Stimulated activated CD8-positive, alpha-beta memory T cell treated with anti-CD3 and anti-CD28 coated beads, Interleukin-12 subunit alpha, Interleukin-12 subunit beta, amount 100 ng/mL, for 24 hours (primary cell): ENCODE results near the gene JAG1.
"Not testable (repeated sequence)": the region's sequence is repeated elsewhere in the genome, so short reads cannot be mapped to it uniquely, and the experiment has no call there.

ENCODE experiments used
- DNase-seq: peaks from one replicate; pipeline ENCODE4 v3.0.0-alpha.2; 2020; ENCODE audit errors: extremely low read depth

JAG1 gene

DNA sequence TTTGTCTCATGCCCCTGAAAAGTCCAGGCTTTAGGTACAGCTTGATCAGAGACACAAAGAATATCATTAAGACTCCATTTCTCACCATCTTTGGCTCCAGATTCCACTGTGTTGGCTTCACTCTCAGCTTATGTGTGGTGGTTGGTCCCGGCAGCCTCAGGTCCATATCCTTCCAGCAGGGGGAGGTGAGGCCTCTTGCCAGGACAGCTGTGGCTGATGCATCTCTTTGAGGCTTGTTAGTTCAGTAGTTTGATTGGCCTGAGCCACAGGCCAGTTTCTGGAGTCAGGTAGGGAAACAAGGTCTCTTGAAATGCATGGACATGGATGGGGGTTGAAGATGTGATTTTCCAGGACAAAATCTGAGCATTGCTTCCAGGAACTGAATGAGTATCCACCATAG lies 62.4 kb downstream of the JAG1 start:
- no peak for DNase-seq

DNA sequence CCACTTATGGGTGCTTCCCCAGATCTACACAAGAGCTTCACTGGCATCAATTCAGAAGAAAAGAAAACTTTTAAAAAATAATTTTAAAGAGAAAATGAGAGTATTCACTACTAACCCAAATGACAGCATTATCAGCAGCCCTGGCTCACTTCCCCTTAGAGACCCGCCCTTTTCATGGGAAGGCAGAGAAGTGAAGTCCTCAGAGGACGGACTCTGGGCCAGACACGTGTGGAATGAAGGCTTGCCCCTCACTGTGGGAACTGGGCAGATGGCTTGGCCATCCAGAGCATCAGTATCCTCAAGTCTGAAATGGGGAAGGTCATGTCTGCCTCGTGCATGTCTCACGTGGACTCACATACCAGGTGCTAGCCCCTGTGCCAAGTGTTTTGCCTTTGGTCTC lies 63.5 kb downstream of the JAG1 start:
- no peak for DNase-seq

DNA sequence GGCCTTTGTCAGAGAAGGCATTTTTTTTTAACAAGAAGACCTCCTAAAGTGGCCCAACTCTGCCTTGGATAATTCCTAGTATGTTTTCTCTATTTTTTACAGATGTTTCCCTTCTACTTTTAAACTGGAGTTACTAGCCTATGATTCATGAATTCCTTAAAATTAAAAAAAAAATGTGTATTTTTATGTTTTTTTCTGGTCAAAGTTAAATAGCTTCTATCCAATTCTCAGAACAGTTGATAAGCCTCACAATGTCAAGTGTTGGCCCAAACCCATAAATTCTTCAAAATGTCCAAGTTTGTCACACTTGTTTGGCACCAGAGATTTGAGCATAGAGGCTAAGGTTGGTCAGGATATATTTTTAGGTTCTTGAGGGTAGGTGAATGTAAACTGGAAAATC lies 64.0 kb downstream of the JAG1 start:
- no peak for DNase-seq

DNA sequence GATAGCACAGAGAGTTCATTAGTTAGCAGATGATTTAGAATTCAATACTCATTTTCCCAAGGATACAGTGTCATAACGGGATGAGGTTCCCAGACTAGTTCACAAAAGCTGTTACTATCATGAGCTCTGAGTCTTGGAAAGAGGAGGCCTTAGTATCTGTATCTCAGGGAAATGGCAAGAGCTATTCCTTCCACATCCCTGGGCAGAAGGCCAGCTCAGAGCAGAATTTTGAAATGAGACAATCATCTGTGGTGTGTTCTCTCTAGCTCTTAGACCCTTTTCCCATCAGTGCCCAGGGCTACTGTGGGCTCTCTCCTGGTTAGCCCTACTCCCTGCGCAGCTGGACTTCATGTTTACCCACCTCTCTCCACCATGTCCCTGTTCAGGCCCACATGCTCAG lies 64.5 kb downstream of the JAG1 start:
- no peak for DNase-seq

DNA sequence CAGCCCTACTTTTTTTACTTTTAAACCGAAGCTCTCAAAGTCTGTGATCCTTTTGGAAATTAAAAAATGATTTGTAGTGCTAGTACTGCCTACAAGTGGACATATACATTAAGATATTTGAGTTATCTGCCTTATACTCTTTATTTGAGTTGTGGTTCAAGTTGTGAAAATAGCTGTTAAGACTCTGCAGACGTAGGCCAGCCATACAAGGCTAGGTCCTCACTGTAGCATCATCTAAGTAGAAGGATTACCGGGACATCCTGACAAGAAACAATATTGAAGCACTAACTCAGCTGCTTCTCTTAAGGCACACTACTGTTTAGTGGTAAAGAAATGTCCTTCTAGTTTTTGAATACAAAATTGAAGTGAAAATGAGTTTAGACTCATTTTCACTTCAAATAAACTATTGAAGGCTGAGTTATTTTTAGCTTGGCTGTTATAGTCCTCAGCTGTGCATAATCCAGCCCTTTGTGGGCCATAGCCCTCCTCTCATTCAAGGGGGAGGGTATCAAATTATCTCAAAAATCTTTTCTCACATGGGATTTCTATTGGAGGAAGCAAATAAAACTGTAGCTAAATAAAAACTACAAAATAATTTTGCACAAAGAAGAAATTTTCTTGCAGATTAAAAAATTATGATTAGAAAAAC lies 68.1 kb downstream of the JAG1 start:
- DNase-seq = no peak

DNA sequence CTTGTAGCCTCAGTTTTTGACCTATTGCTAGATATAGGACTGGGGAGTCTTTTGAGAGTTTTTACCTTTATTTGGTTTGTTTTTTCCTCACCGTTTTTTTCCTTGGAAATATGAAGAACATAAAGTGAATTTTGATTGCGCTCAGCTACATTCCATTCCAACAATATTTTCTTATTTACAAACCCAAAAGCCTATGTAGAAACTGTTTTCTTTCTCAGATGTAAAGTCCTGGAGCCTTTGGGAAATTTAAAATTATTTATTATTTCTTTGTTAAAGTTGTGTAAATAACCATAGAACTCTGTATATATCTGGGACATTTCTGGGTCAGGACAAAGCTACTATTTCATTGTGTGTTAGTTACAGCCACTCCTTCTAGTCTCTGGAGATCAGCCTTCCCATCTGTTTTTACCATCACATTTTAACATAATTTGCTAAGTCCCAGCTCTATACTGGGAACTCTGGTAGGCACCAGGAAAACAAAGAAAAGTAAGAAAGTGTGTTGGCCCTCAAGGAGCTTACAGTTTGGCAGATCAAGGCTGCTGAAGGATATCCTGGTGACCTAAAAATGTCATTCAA lies 68.8 kb downstream of the JAG1 start:
- DNase-seq = no peak

DNA sequence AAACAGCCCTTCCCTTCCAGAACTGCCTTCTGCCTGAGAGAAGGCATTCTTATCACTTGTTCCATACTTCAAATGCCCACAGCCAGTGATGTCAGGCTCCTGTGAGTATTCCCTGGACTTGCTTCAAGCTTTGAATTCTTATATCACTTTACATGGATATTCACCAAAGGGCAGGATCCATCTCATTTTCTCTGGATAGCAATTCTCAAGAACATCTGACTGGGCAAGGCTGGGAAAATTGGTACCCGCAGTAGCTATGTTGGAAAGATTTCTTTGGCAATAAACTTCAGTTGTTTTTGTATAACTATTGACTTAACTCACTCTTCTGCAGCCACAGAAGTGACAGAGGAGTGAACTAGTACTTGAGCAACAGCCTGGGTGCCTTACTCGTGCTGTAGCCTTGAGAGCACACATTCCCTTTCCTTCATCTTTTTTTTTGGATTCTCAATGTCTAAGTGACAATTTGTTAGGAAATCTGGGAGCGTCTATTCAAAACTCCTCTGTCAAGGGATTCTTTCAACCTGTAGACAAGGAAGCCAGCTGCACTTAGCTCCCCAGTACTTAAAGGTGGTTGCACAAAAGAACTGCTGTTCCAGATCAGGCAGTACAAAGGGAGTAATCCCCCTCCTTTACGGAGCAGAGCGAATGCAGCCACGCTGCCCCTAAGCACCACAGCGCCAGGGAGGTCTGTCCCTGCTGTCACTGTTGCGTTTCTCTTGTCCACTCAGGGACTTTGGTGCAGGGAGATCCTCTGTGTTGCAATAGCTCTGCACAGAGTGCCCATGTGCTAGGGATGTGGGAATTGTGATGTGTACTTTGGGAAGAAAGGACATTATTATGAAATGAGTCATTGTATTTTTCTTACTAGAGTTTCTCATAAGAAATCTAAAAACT lies 69.6 kb downstream of the JAG1 start:
- no peak for DNase-seq

DNA sequence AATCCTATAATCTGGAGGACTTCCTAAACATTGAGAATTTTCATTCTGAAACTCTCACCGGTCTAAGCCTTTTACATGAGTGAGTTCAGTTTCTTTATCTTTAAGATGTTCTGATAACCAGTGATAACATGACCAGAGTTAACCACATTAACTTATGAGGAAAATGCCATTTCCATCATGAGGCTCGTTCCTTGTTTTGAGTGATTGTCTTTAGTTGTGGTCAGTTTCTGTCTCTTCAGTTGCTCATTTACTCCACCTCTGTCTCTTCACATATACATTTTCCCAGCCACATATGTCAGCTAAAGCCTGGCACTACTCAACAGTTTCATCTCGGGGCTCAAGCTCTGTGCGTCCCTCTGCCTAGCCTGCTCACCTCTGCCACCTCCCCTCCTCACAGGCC lies 70.4 kb downstream of the JAG1 start:
- no peak for DNase-seq

DNA sequence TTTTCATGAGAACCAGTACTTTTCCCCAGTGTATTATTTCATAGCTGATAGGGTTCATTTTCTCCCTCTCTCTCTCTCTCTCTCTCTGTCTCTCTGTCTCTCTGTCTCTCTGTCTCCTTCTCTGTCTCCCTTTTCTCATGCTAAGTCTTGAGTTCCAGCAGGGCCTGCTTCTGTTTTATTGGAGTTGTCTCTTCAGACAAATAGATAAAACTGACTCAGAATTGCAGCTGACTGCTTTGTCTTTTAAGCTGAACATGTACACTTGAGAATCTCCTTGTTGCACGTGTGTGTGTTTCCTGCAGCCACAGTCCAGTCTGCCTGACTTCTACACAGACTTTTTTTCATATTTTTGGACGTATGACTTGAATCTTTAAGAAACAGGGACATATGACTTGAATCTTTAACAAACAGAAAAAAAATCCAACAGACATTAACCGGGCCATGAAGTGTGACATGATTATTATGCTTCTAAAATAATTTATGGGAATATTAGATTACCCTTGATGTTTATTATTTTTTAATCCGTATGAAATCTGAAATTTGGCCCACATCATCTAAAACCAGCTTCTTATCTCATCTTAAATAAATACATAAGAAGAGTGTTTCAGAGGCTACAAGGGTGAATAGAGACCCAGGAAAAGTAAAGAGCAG lies 71.5 kb downstream of the JAG1 start:
- no peak for DNase-seq

DNA sequence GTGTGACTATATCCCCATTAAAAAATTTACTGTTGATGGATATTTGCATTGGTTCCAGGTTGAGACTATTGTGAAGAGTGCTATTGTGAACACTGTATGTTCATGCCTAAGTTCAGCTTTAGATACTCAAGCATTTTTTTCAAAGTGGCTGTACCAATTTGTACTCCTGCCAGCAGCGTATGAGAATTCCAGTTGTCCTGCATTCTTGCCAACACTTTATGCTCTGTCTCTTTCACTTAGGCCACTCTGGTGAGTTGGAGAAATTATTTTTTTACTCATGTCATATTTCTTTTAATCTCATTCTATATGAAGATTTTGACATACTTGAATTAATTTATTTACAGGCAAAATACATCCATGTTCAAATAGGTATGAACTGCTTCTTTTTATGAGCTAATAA lies 76.2 kb downstream of the JAG1 start:
- no peak for DNase-seq

DNA sequence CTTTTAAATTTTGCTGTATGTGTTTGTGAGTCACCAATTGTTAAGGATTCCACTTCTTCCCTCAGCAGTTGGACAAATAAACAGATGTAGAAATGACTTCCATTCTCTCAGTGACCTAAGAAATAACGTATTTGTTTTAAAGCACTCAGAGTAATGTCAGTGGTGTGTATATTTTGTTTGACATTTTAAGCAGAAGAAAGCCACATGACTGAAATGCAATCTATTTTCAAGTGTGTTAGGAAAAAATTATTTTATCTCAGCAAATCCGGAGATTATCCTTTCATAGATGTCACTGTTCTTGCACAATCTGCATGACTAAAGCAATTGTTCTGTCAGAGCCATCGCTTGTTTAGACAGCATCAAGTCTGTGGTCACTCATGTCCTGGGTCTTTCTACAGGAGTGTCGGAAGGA lies 77.1 kb downstream of the JAG1 start:
- DNase-seq = no peak

DNA sequence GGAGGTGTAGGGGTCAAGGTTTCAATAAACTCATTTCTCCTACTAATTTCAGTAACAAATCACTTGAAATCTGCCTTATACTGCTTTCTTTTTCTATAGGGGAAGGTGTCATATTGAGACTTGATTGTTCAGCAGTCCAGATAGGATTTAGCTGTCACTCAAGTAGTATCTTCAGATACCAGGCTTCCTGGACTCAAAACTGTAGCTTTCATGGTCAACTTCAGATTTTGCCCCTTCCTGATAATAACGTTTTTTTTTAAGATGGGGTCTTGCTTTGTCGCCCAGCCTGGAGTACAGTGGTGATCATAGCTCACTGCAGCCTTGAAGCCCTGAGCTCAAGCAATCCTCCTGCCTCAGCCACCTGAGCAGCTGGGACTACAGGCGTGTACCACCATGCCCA lies 77.8 kb downstream of the JAG1 start:
- no peak for DNase-seq

DNA sequence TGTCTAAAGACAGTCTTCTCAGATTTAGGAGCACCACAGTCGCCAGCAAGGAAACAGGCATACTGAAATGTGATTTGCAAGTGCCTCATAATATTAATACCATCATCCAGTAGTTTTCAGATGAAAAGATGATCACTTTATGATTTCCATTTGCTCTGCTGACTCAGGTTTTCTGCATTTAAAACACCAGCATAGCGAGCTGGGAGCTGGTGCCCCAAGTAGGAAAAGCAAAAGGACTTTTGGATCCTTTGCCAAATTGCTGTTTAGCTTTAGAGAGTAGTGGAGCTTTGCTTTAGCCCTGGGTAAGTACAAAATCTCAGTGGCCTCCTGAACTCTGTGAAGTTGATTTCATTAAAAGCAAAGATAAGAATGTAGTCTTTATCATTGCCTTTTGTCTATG lies 78.5 kb downstream of the JAG1 start:
- no peak for DNase-seq

DNA sequence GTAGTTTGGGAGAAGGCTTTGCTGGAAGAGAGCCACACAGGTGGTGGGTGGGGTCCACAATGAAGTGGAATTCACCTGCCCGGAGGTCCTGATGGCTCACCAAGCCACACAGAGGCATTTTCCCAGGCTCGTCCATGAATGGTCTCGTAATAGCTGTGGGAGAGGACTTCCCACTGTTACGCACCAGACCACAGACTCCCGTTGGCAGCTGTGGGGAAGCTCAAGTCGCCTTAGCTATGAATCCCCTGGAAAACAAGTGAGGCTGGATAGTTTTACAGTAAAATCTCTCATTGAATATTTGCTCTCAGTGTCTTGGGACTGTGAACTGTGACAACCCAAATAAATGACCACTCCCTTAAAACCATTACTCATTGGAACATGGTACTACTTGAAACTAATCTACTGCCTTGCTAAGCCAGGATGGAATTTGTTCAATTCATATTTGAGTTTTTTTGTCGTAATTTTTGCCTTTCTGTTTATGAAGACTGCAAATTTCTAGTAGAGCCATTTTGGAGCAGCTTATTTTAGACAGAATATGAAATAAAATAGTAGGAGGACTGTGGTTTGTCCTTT lies 79.4 kb downstream of the JAG1 start:
- DNase-seq = no peak

DNA sequence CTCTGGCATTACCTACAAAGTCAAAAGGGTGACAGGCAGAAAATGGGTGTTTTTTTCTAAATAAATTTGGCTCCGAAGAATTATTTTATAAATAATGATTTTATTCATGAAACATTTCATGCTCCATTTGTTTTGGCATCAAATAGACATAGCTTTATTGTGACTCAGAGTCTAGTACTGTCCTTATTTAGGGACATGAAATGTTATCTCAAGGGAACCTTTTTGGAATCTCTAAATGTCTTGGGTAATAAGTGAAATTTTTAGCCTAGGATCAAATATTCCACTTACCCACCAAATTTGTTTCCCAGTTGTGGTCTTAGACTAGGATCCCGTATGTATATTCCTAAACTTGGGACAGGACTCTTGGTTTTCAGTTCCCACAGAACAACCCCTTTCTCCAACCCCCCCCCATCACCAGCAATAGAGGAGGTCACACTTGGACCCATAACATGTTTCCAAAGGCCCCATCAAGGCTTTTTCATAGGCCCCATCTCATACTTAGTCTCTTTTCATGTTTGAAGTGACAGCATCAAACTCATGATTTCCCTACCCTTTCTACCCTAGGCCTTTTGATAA lies 81.8 kb downstream of the JAG1 start:
- no peak for DNase-seq

DNA sequence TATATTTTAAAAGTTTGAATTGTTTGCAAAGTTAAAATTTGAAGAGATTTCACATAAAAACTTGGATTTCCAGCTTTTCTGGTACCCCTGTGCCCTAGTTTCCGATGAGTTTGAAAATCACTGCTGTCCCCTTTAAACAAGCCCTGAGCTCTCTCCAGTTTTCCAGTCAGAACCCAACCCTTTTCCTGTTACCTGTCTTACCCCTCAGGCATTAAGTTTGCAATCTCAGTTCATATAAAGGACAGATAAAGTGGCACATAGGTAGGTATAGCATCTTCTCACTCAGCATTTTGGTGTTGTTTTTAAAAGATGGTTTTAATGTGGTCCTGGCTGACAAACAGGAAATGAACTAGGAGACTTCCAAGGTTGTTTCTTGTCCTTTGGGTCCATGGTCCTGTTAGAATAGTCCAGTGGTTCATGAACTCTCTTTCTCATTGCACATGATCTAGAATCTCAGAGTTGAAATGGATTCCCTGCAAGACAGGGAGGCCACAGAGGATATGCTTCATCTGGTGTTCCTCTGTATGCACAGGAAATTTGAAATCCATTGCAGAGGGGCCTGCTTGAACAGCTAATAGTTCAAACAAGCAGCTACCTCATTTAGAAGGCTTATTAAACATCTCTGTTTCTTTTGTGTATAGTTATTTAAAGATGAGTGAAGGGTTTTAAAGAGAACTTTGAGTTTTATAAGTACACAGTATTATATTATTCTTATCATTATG lies 82.7 kb downstream of the JAG1 start:
- DNase-seq = no peak

DNA sequence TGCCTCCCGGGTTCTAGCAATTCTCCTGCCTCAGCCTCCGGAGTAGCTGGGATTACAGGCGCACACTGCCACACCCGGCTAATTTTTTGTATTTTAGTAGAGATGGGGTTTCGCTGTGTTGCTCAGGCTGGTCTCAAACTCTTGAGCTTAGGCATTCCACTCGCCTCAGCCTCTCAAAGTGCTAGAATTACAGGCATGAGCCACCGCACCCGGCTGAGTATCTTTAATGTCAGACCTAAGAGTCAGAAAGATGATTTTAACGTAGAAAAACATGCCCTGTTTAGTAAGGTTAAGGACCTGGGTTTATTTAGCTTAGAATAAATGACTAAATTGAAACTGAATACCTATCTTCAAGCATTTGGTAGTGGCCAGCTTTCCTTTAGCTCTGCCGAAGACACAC lies 83.4 kb downstream of the JAG1 start:
- DNase-seq = not testable (repeated sequence)
